IMR-90 (cell line): Measurements from ENCODE around the gene MARS1.

Experiments used
- BHLHE40 ChIP-seq: fragments of 150-350 bp; IDR thresholded peaks from 2 replicates; pipeline ENCODE4 v1.6.1; 2016; ENCODE audit warnings: mild to moderate bottlenecking, low read depth, low read length
- MAFK ChIP-seq: IDR thresholded peaks from 2 replicates; pipeline ENCODE4 v1.6.1; 2012; ENCODE audit warnings: low read depth, low read length, improper control_type of control experiment
- MXI1 ChIP-seq: IDR thresholded peaks from 2 replicates; pipeline ENCODE4 v1.6.1; 2012; ENCODE audit warnings: low read depth, mild to moderate bottlenecking, low read length, moderate library complexity, borderline replicate concordance
- POLR2A ChIP-seq: IDR thresholded peaks from 2 replicates; pipeline ENCODE4 v1.6.1; 2012; ENCODE audit warnings: mild to moderate bottlenecking, low read depth, low read length
- RCOR1 ChIP-seq: IDR thresholded peaks from 2 replicates; pipeline ENCODE4 v1.6.1; 2012; ENCODE audit warnings: mild to moderate bottlenecking, low read length, improper control_type of control experiment; ENCODE audit not compliant: insufficient replicate concordance
- TF ChIP-seq, protein P1 (sequence below): fragments of 150-350 bp; IDR thresholded peaks from 2 replicates; pipeline ENCODE4 v1.6.1; 2017; ENCODE audit warnings: mild to moderate bottlenecking, antibody characterized with exemption, low read length, low read depth
- TF ChIP-seq, protein P2 (sequence below): conservative IDR thresholded peaks from 2 replicates; pipeline ENCODE4 v1.5.1; 2012; ENCODE audit warnings: mild to moderate bottlenecking, low read depth, low read length, improper control_type of control experiment

DNA sequence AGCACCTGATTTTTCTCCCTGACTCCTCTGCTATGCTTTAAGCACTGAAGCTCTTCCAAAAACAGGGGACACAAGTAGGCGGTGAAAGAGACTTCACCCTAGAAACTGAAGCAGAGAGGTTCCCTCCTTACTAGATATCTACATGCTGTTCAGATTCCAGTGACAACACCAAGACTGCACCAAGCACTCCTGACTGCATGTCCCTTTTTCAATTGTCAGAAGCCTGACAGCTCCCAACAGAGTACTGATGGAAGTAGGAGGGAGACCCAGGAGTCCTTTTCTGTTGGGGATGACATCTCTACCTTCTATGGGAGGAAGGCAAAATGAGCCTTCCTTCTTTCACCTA is 48.7 kb downstream of the MARS1 start:
- TF ChIP-seq MAFK: no peak
- TF ChIP-seq BHLHE40: no peak
- TF ChIP-seq, protein P1, sequence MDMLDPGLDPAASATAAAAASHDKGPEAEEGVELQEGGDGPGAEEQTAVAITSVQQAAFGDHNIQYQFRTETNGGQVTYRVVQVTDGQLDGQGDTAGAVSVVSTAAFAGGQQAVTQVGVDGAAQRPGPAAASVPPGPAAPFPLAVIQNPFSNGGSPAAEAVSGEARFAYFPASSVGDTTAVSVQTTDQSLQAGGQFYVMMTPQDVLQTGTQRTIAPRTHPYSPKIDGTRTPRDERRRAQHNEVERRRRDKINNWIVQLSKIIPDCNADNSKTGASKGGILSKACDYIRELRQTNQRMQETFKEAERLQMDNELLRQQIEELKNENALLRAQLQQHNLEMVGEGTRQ: no peak
- TF ChIP-seq MXI1: no peak
- TF ChIP-seq, protein P2, sequence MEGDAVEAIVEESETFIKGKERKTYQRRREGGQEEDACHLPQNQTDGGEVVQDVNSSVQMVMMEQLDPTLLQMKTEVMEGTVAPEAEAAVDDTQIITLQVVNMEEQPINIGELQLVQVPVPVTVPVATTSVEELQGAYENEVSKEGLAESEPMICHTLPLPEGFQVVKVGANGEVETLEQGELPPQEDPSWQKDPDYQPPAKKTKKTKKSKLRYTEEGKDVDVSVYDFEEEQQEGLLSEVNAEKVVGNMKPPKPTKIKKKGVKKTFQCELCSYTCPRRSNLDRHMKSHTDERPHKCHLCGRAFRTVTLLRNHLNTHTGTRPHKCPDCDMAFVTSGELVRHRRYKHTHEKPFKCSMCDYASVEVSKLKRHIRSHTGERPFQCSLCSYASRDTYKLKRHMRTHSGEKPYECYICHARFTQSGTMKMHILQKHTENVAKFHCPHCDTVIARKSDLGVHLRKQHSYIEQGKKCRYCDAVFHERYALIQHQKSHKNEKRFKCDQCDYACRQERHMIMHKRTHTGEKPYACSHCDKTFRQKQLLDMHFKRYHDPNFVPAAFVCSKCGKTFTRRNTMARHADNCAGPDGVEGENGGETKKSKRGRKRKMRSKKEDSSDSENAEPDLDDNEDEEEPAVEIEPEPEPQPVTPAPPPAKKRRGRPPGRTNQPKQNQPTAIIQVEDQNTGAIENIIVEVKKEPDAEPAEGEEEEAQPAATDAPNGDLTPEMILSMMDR: no peak
- TF ChIP-seq RCOR1: no peak
- TF ChIP-seq POLR2A: no peak
